ENCODE results near the gene CYP11A1. TPM values are rescaled to one million over a fixed set of nuclear protein-coding genes. Genes with fewer than 3 reads are reported as not detected.

The CYP11A1 gene
- total RNA-seq, 1 donor from 2014 or later = 62.4 TPM

GRCh38 chr15:74384881-74385643, 17.6 kb upstream of the CYP11A1 start:
- H3K9me3 ChIP-seq = no peaks in the 10 kb centered on the region
- no peak for TF ChIP-seq CTCF (IDR thresholded peaks at IDR 0.05)
- H3K27me3 ChIP-seq = no peaks in the 10 kb centered on the region
- H3K4me1 ChIP-seq = peaks cover 0 to 5% of the 10 kb centered on the region in 2 donors
- H3K4me3 ChIP-seq = no peak overlapping the region
- H3K27ac ChIP-seq = peak overlapping the region in 1 of 2 donors; percentile 12
- DNase-seq (ENCODE audit: low spot score in 2 of 2) = no peak
- no peaks in the 10 kb centered on the region for H3K36me3 ChIP-seq
- intact Hi-C loops (cut with DNase I) = no loop called here

GRCh38 chr15:74384566-74384880, 17.1 kb upstream of the CYP11A1 start:
- H3K4me1 ChIP-seq = peaks cover 0 to 5% of the 10 kb centered on the region in 2 donors
- intact Hi-C loops (cut with DNase I) = no loop called here
- H3K36me3 ChIP-seq = no peaks in the 10 kb centered on the region
- H3K27ac ChIP-seq = no peak overlapping the region
- no peaks in the 10 kb centered on the region for H3K27me3 ChIP-seq
- no peak for TF ChIP-seq CTCF (IDR thresholded peaks at IDR 0.05)
- no peak overlapping the region for H3K4me3 ChIP-seq
- no peaks in the 10 kb centered on the region for H3K9me3 ChIP-seq
- DNase-seq (ENCODE audit: low spot score in 2 of 2) = no peak

GRCh38 chr15:74383695-74384565, 16.5 kb upstream of the CYP11A1 start:
- Histone ChIP-seq H3K9me3 (no peaks in the 10 kb centered on the region), H3K4me3 (no peak overlapping the region), H3K4me1 (peaks cover 0 to 5% of the 10 kb centered on the region in 2 donors), H3K27ac (no peak overlapping the region), H3K27me3 (no peaks in the 10 kb centered on the region), H3K36me3 (no peaks in the 10 kb centered on the region)
- DNase-seq (ENCODE audit: low spot score in 2 of 2) = no peak
- no peak for TF ChIP-seq CTCF (IDR thresholded peaks at IDR 0.05)
- intact Hi-C loops (cut with DNase I) = no loop called here

- TF ChIP-seq CTCF (IDR thresholded peaks at IDR 0.05) = no peak
- Histone ChIP-seq H3K27ac (no peak overlapping the region), H3K9me3 (no peaks in the 10 kb centered on the region), H3K4me1 (peaks cover 0 to 5% of the 10 kb centered on the region in 2 donors), H3K36me3 (no peaks in the 10 kb centered on the region), H3K27me3 (no peaks in the 10 kb centered on the region), H3K4me3 (no peak overlapping the region)
- no peak for DNase-seq (ENCODE audit: low spot score in 2 of 2)
- intact Hi-C loops (cut with DNase I) = no loop called here
These were observed 15.8 kb upstream of the CYP11A1 start for GRCh38 chr15:74383286-74383685.

- no peaks in the 10 kb centered on the region for H3K9me3 ChIP-seq
These were observed 14.8 kb upstream of the CYP11A1 start for GRCh38 chr15:74382004-74382816.

More at GRCh38 chr15:74382004-74382816, 14.8 kb upstream of the CYP11A1 start:
- intact Hi-C loops (cut with DNase I) = loop anchor here (1.0 kb wide), 1 partner anchor 56 kb away; no protein-coding TSS in a partner anchor
- Histone ChIP-seq H3K4me3 (no peak overlapping the region), H3K36me3 (no peaks in the 10 kb centered on the region), H3K27me3 (no peaks in the 10 kb centered on the region), H3K27ac (no peak overlapping the region), H3K4me1 (peaks cover 0 to 5% of the 10 kb centered on the region in 2 donors)
- DNase-seq (ENCODE audit: low spot score in 2 of 2) = peak; percentile 46 to 88
- peak; percentile 79 to 94 (median 90) for TF ChIP-seq CTCF (IDR thresholded peaks at IDR 0.05)

Data from ascending aorta (tissue), 2 donors.